Upper lobe of left lung (tissue), 6 donors: Measurements from ENCODE around the gene CAMKK2. TPM values are rescaled to one million over a fixed set of nuclear protein-coding genes. Genes with fewer than 3 reads are reported as not detected.

Experiments used
- ATAC-seq, 2 donors: fragments of 200-7000 bp; cut with Tn5 transposase; one replicate each; pipeline ENCODE4 v1.9.1; 2022; ENCODE audit warnings: mild to moderate bottlenecking in 2 of 2, moderate library complexity in 2 of 2; ENCODE audit not compliant: low FRiP score in 2 of 2
- DNase-seq, 2 donors: peaks; one replicate each; pipeline ENCODE4 v3.0.0-alpha.2; 2019 to 2020
- H3K27ac ChIP-seq, 4 donors: fragments of 200-600 bp; sonication (generic); one replicate each; pipeline ENCODE4 v1.5.1; 2016 to 2019
- H3K27me3 ChIP-seq, 4 donors: fragments of 200-600 bp; sonication (generic); one replicate each; pipeline ENCODE4 v1.5.1; 2017 to 2019
- H3K36me3 ChIP-seq, 4 donors: fragments of 200-600 bp; sonication (generic); one replicate each; pipeline ENCODE4 v1.5.1; 2016 to 2019
- H3K4me1 ChIP-seq, 4 donors: fragments of 200-600 bp; sonication (generic); one replicate each; pipeline ENCODE4 v1.5.1; 2018 to 2019
- H3K4me3 ChIP-seq, 4 donors: fragments of 200-600 bp; sonication (generic); one replicate each; pipeline ENCODE4 v1.5.1; 2017 to 2019; ENCODE audit warnings: mild to moderate bottlenecking in 2 of 4, moderate library complexity in 1 of 4
- H3K9me3 ChIP-seq, 4 donors: fragments of 200-600 bp; sonication (generic); one replicate each; pipeline ENCODE4 v1.5.1; 2018 to 2019
- EP300 ChIP-seq, 4 donors: sonication (generic); formaldehyde crosslinking; IDR thresholded peaks; one replicate each; pipeline ENCODE4 v1.5.1; 2017; ENCODE audit warnings: antibody characterized with exemption in 4 of 4, control low read depth in 2 of 4
- POLR2A ChIP-seq, 4 donors: fragments of 450-650 bp; IDR thresholded peaks; one replicate each; pipeline ENCODE4 v1.5.1; 2016 to 2017; ENCODE audit warnings: antibody characterized with exemption in 4 of 4, mild to moderate bottlenecking in 2 of 4
- POLR2AphosphoS5 ChIP-seq, 2 donors: sonication (generic); formaldehyde crosslinking; IDR thresholded peaks; one replicate each; pipeline ENCODE4 v1.5.1; 2017; ENCODE audit warnings: antibody characterized with exemption in 2 of 2
- WGBS, 2 donors: methylation state at CpG; one replicate each; pipeline ENCODE4 v1.1.5; 2017 to 2018; 5-methylcytosine and 5-hydroxymethylcytosine counted together
- total RNA-seq, 6 donors: library from RNA; depleted of rRNA in 4 of 6; stranded (reverse); fragments of >200 nt in 4 of 6; gene quantifications; one replicate each; pipeline versions ENCODE4 v1.1.0 to v1.2.1, GENCODE V29; 2016 to 2021
- TF ChIP-seq, protein P1 (sequence below), 6 experiments: fragments of 450-650 bp in 4 of 6; fragments of 200-600 bp in 2 of 6; sonication (generic) in 2 of 6; IDR thresholded peaks; one replicate each; pipeline ENCODE4 v1.5.1; 2016 to 2019; ENCODE audit warnings: antibody characterized with exemption in 6 of 6
- donor health status: DM: no; HTN: no; CAD: no; lungs with moderate emphysema.
- donor health status: DM: no; HTN: yes; CAD: no; lungs with severe emphysema.

The CAMKK2 gene
- total RNA-seq, 6 donors from 2014 or later: 27.7 to 63.9 (median 41.7) TPM

DNA sequence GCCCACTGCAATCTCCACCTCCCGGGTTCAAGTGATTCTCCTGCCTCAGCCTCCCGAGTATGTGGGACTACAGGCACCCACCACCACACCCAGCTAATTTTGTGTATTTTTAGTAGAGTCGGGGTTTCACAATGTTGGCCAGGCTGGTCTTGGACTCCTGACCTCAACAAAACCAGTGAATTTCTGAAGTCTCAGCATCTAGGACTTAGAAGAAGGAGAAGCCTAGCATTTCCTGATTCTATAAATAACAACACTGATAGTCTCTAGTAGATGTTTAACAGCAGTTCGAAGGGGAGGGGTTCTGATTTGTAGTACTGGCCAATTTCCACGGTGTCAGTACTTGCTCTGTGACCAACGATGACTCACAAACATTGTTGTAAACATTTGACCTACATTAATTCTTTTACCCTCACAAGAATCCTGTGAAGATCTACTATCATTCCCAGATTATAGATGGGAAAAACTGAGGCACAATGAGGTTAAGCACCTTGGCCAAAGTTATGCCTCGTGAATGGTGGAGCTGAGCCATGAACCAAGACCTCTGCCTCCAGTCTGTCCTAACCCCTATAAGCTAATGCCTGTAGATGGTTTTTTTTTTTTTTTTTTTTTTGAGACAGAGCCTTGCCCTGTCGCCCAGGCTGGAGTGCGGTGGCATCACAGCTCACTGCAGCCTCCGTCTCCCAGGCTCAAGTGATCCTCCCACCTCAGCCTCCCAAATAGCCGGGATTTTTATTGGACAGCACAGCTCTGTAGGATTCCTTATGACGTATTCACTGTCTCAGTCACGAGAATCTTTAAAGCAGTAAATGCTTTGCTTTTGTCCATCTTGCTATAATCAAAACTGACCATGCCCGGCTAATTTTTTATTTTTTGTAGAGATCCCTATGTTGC, 81.4 kb downstream of the CAMKK2 start:
- no peak for TF ChIP-seq POLR2A (IDR thresholded peaks at IDR 0.05)
- TF ChIP-seq POLR2AphosphoS5 (IDR thresholded peaks at IDR 0.05): peak in 1 of 2 donors; percentile 44
- no peak for TF ChIP-seq EP300 (IDR thresholded peaks at IDR 0.05)
- TF ChIP-seq, protein P1, sequence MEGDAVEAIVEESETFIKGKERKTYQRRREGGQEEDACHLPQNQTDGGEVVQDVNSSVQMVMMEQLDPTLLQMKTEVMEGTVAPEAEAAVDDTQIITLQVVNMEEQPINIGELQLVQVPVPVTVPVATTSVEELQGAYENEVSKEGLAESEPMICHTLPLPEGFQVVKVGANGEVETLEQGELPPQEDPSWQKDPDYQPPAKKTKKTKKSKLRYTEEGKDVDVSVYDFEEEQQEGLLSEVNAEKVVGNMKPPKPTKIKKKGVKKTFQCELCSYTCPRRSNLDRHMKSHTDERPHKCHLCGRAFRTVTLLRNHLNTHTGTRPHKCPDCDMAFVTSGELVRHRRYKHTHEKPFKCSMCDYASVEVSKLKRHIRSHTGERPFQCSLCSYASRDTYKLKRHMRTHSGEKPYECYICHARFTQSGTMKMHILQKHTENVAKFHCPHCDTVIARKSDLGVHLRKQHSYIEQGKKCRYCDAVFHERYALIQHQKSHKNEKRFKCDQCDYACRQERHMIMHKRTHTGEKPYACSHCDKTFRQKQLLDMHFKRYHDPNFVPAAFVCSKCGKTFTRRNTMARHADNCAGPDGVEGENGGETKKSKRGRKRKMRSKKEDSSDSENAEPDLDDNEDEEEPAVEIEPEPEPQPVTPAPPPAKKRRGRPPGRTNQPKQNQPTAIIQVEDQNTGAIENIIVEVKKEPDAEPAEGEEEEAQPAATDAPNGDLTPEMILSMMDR (IDR thresholded peaks at IDR 0.05): no peak
- H3K9me3 ChIP-seq: no peaks in the 10 kb centered on the region
- H3K36me3 ChIP-seq: peaks cover 0 to 26% (median 5%) of the 10 kb centered on the region in 4 donors
- peak overlapping the region; percentile 50 to 81 (median 70) for H3K27ac ChIP-seq
- H3K4me1 ChIP-seq: peaks cover 15 to 34% (median 26%) of the 10 kb centered on the region in 4 donors
- DNase-seq (no peak), ATAC-seq (peak; percentile 76 to 80)
- H3K4me3 ChIP-seq: no peak overlapping the region
- no peaks in the 10 kb centered on the region for H3K27me3 ChIP-seq
- WGBS, 2 donors: 60 to 67% methylated on average over 11 to 14 of the region's 14 CpGs

GRCh38 chr12:121214166-121214777, 82.2 kb downstream of the CAMKK2 start:
- H3K36me3 ChIP-seq: peaks cover 0 to 26% (median 5%) of the 10 kb centered on the region in 4 donors
- H3K4me3 ChIP-seq: no peak overlapping the region
- no peaks in the 10 kb centered on the region for H3K27me3 ChIP-seq
- ATAC-seq (peak in 1 of 2 donors; percentile 24), DNase-seq (no peak)
- peak overlapping the region; percentile 50 to 81 (median 70) for H3K27ac ChIP-seq
- H3K4me1 ChIP-seq: peaks cover 15 to 34% (median 28%) of the 10 kb centered on the region in 4 donors
- WGBS, 2 donors: 74 to 84% methylated on average over 10 to 11 of the region's 11 CpGs
- H3K9me3 ChIP-seq: no peaks in the 10 kb centered on the region
- TF ChIP-seq POLR2A (IDR thresholded peaks at IDR 0.05) (peak in 1 of 4 donors; percentile 13), POLR2AphosphoS5 (IDR thresholded peaks at IDR 0.05) (no peak), EP300 (IDR thresholded peaks at IDR 0.05) (peak in 2 of 4 donors; percentile 11 to 50)
- TF ChIP-seq, protein P1 (IDR thresholded peaks at IDR 0.05): no peak

DNA sequence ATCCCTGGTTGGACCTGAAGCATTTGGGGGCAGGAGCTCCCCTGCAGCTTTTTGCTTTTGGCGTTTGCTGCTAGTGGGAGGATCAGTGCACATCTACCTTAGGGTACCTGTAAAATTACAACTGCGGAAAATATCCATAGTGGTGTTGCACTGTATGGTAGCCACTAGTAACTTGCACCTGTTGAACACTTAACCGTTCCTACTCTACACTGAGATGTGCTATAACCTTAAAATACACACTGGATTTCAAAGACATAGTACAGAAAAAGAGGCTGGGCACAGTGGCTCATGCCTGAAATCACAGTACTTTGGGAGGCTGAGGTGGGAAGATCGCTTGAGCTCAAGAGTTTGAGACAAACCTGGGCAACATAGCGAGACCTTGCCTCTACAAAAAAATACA, 83.6 kb downstream of the CAMKK2 start:
- H3K27me3 ChIP-seq: no peaks in the 10 kb centered on the region
- TF ChIP-seq POLR2AphosphoS5 (IDR thresholded peaks at IDR 0.05): no peak
- no peak for TF ChIP-seq EP300 (IDR thresholded peaks at IDR 0.05)
- no peak overlapping the region for H3K4me3 ChIP-seq
- peaks cover 15 to 34% (median 29%) of the 10 kb centered on the region in 4 donors for H3K4me1 ChIP-seq
- no peak for DNase-seq
- H3K36me3 ChIP-seq: peaks cover 0 to 13% (median 5%) of the 10 kb centered on the region in 4 donors
- H3K9me3 ChIP-seq: no peaks in the 10 kb centered on the region
- ATAC-seq: no peak
- 97% methylated on average over 5 of the region's 5 CpGs for WGBS, 2 donors
- H3K27ac ChIP-seq: no peak overlapping the region

GRCh38 chr12:121209624-121210572, 86.6 kb downstream of the CAMKK2 start, which contains the start of gene P2RX4:
Gene P2RX4 (plus strand): TSS chr12:121210129. CDS start chr12:121210165, 36 bp downstream.
- no peaks in the 10 kb centered on the region for H3K36me3 ChIP-seq
- 19 to 28% methylated on average over 26 to 44 of the region's 97 CpGs for WGBS, 2 donors
- peak within 1 kb of the TSS; percentile 86 to 95 (median 92) for H3K27ac ChIP-seq
- H3K4me3 ChIP-seq: peak within 1 kb of the TSS; percentile 54 to 82 (median 75)
- H3K27me3 ChIP-seq: no peaks in the 10 kb centered on the region
- H3K9me3 ChIP-seq: no peaks in the 10 kb centered on the region
- TF ChIP-seq POLR2A (IDR thresholded peaks at IDR 0.05) (peak; percentile 68 to 99 (median 88)), EP300 (IDR thresholded peaks at IDR 0.05) (no peak), POLR2AphosphoS5 (IDR thresholded peaks at IDR 0.05) (peak; percentile 87 to 89)
- TF ChIP-seq, protein P1 (IDR thresholded peaks at IDR 0.05): peak in 5 of 6 experiments; percentile 21 to 48 (median 31)
- DNase-seq (peak; percentile 89 to 97), ATAC-seq (peak; percentile 92 to 93)
- peaks cover 6 to 33% (median 22%) of the 10 kb centered on the region in 4 donors for H3K4me1 ChIP-seq
